GM12878 (cell line): ENCODE measurements around the gene NEGR1. TPM values are rescaled to one million over a fixed set of nuclear protein-coding genes. Genes with fewer than 3 reads are reported as not detected.
A peak's percentile ranks its signal among the peaks of the same experiment; 100 is the strongest.

Source experiments
- ATAC-seq: fragments of 200-7000 bp; cut with Tn5 transposase; 3 replicates; pipeline ENCODE4 v1.9.1; 2020; ENCODE audit warnings: mild to moderate bottlenecking, moderate library complexity
- BruUV-seq: library from RNA; stranded (reverse); fragments of 400-500 nt; replicated peaks from 2 replicates; lab custom pipeline; 2021; lab: Mats Ljungman, UMichigan
- CTCF ChIA-PET: fragments of 300-600 bp; sonication (Branson Sonifier 250); formaldehyde crosslinking; extraction: SDS; loops from one replicate; lab custom pipeline; 2021; ENCODE audit warnings: inconsistent platforms; lab: Yijun Ruan, JAX
- POLR2A ChIA-PET: fragments of 350-600 bp; formaldehyde crosslinking; extraction: SDS; loops from one replicate; lab custom pipeline; 2021; ENCODE audit warnings: inconsistent platforms; lab: Charles Lee
- RAD21 ChIA-PET: fragments of 300-600 bp; sonication (Branson Sonifier 250); formaldehyde crosslinking; loops from one replicate; lab custom pipeline; 2023; ENCODE audit warnings: antibody characterized with exemption; ENCODE audit not compliant: unreplicated experiment; lab: Charles Lee
- SMC1A ChIA-PET: fragments of 300-600 bp; sonication (Branson Sonifier 250); formaldehyde crosslinking; loops from one replicate; lab custom pipeline; 2023; ENCODE audit not compliant: unreplicated experiment, uncharacterized antibody; lab: Charles Lee
- DNase-seq: peaks from one replicate; pipeline ENCODE4 v3.0.0-alpha.2; 2011; ENCODE audit warnings: low read depth, low spot score
- FAIRE-seq: peaks from 3 replicates; lab custom pipeline; 2011; peaks lifted over from hg19 to GRCh38; lab: Jason Lieb, UNC
- H2AFZ ChIP-seq: 2 replicates; pipeline ENCODE4 v1.6.0; 2011; ENCODE audit warnings: low read depth, low read length, control low read depth; ENCODE audit not compliant: control insufficient read depth
- H3K27ac ChIP-seq: 2 replicates; pipeline ENCODE4 v1.5.1; 2011; ENCODE audit warnings: control low read depth; ENCODE audit not compliant: control insufficient read depth, insufficient read depth
- H3K27me3 ChIP-seq, 2 experiments: replicated peaks in 1 of 2; 2 replicates each; pipeline versions ENCODE4 v1.6.0 to v1.6.1; 2011; ENCODE audit warnings: low read length in 1 of 2; ENCODE audit not compliant: control insufficient read depth in 2 of 2, insufficient read depth in 2 of 2
- H3K36me3 ChIP-seq, 2 experiments: 2 replicates each; pipeline ENCODE4 v1.5.1; 2011; ENCODE audit warnings: low read length in 1 of 2; ENCODE audit not compliant: control insufficient read depth in 2 of 2, insufficient read depth in 2 of 2
- H3K4me1 ChIP-seq: 2 replicates; pipeline ENCODE4 v1.6.1; 2011; ENCODE audit warnings: mild to moderate bottlenecking, low read length, moderate library complexity, mixed read lengths; ENCODE audit not compliant: control insufficient read depth, insufficient read depth
- H3K4me2 ChIP-seq: 2 replicates; pipeline ENCODE4 v1.6.0; 2011; ENCODE audit warnings: control low read depth; ENCODE audit not compliant: control insufficient read depth, insufficient read depth
- H3K4me3 ChIP-seq: fragments of 200-600 bp; sonication (generic); 2 replicates; pipeline ENCODE4 v1.5.1; 2016
- H3K79me2 ChIP-seq: 2 replicates; pipeline ENCODE4 v1.6.0; 2011; ENCODE audit warnings: low read length; ENCODE audit not compliant: control insufficient read depth, insufficient read depth
- H3K9ac ChIP-seq: 2 replicates; pipeline ENCODE4 v1.8.0; 2011; ENCODE audit warnings: low read length, control low read depth, mixed read lengths; ENCODE audit not compliant: control insufficient read depth, insufficient read depth
- H3K9me3 ChIP-seq: replicated peaks from 3 replicates; pipeline ENCODE4 v1.5.1; 2011; ENCODE audit warnings: mild to moderate bottlenecking, low read length; ENCODE audit not compliant: control insufficient read depth, insufficient read depth
- H4K20me1 ChIP-seq: 2 replicates; pipeline ENCODE4 v1.6.0; 2011; ENCODE audit not compliant: control insufficient read depth, insufficient read depth
- BACH1 ChIP-seq: fragments of 450-650 bp; IDR thresholded peaks from 2 replicates; pipeline ENCODE4 v1.6.1; 2017; ENCODE audit warnings: mild to moderate bottlenecking, borderline replicate concordance
- DPF2 ChIP-seq: fragments of 450-650 bp; IDR thresholded peaks from 2 replicates; pipeline ENCODE4 v1.6.1; 2017; ENCODE audit warnings: mild to moderate bottlenecking
- NFYB ChIP-seq: IDR thresholded peaks from 2 replicates; pipeline ENCODE4 v1.6.1; 2011; ENCODE audit warnings: low read depth, mild to moderate bottlenecking, low read length, improper control_type of control experiment, moderate library complexity; ENCODE audit not compliant: insufficient read depth
- WRNIP1 ChIP-seq: IDR thresholded peaks from 2 replicates; pipeline ENCODE4 v1.6.1; 2011; ENCODE audit warnings: low read depth, low read length, improper control_type of control experiment, borderline replicate concordance
- WGBS: methylation state at CpG from one replicate; pipeline ENCODE4 v1.1.6; 2016; ENCODE audit warnings: low lambda C conversion rate; ENCODE audit not compliant: insufficient replicate concordance, insufficient coverage; ENCODE audit errors: missing lambda C conversion rate; 5-methylcytosine and 5-hydroxymethylcytosine counted together
- in situ Hi-C: fragments of 300-500 bp; cut with MboI; formaldehyde crosslinking; loops from 9 replicates; pipeline ENCODE4 v1.14.3; 2018; ENCODE audit warnings: mixed read lengths
- intact Hi-C: fragments of 100-400 bp; cut with micrococcal nuclease; formaldehyde crosslinking; loops from one replicate; pipeline ENCODE4 v1.14.2; 2022; ENCODE audit not compliant: unreplicated experiment
- polyA plus RNA-seq, 11 experiments: library from polyadenylated mRNA; depleted of rRNA in 4 of 11; unstranded in 6 of 11; stranded (reverse) in 5 of 11; fragments of >200 nt; fragmentation: Nextera tagmentation in 4 of 11; fragmentation: Illumina TruSeq in 1 of 11; extraction: Ambion mirVana in 4 of 11; extraction: Trizol in 1 of 11; gene quantifications; 1 replicate in 1 of 11; 2 replicates in 10 of 11; pipeline versions ENCODE4 v1.2.1 to v1.2.3, GENCODE V29; 2011 to 2016; ENCODE audit warnings: inconsistent platforms in 2 of 11, missing spikeins in 2 of 11, low read depth in 1 of 11
- total RNA-seq, 4 experiments: library from RNA; depleted of rRNA in 3 of 4; stranded (reverse); fragments of >200 nt in 3 of 4; fragmentation: Illumina TruSeq in 1 of 4; extraction: Trizol in 1 of 4; gene quantifications; 2 replicates each; pipeline versions ENCODE4 v1.2.1 to v1.2.3, GENCODE V29; 2013 to 2021
- TF ChIP-seq, protein P1 (sequence below): IDR thresholded peaks from 2 replicates; pipeline ENCODE4 v1.6.1; 2012; ENCODE audit warnings: low read depth, low read length, improper control_type of control experiment

The NEGR1 gene
- total and polyA plus RNA-seq, 10 of the 15 experiments (the other 5 are each of a cell fraction or from before 2014, with no cell fraction given), result under 0.01 to 0.03 (median 0.01) TPM; not detected in 7

DNA sequence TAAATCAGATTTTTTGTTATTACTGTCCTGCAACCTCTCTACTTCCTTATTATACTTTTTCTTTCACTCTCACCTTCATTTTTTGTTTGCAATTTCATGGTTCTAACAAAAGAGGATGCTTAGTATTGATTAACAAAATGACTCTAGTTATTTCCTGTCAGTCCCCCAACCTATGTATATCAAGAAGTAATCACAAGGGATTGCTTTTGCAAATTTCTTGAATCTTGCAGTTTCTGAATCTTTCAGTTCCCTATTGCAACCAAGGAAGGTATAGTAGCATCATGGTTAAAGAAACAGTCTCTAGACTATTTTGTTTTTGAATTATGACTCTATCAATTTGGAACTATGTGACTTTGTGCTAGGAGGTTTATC lies 446.9 kb downstream of the NEGR1 start (continued):
- TF ChIP-seq, protein P1, sequence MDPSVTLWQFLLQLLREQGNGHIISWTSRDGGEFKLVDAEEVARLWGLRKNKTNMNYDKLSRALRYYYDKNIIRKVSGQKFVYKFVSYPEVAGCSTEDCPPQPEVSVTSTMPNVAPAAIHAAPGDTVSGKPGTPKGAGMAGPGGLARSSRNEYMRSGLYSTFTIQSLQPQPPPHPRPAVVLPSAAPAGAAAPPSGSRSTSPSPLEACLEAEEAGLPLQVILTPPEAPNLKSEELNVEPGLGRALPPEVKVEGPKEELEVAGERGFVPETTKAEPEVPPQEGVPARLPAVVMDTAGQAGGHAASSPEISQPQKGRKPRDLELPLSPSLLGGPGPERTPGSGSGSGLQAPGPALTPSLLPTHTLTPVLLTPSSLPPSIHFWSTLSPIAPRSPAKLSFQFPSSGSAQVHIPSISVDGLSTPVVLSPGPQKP, result no peak
- TF ChIP-seq BACH1 (no peak), DPF2 (no peak)

GRCh38 chr1:71834601-71835441 lies 447.5 kb downstream of the NEGR1 start:
- in situ Hi-C loops (no loop called here), intact Hi-C loops (no loop called here)
- no peaks in the 10 kb centered on the region for H3K36me3 ChIP-seq
- 24% methylated on average over 4 of the region's 4 CpGs for whole genome bisulfite sequencing
- no peaks in the 10 kb centered on the region for H3K27me3 ChIP-seq
- no peak overlapping the region for H2AFZ ChIP-seq
- ChIA-PET POLR2A (interaction anchor here (0.5 kb wide), 1 partner anchor 9 kb away, joined by 3 read pairs; no protein-coding TSS in a partner anchor), RAD21 (no interaction called here), SMC1A (no interaction called here), CTCF (no interaction called here)
- no peaks in the 10 kb centered on the region for H3K9me3 ChIP-seq
- H3K4me1 ChIP-seq, result no peaks in the 10 kb centered on the region
- no peak overlapping the region for H3K27ac ChIP-seq
- H3K4me3 ChIP-seq, result no peak overlapping the region
- H4K20me1 ChIP-seq, result no peaks in the 10 kb centered on the region
- no peak for FAIRE-seq
- peak; percentile 39; the same call in 1 of the 2 replicates for TF ChIP-seq NFYB
- no peak for TF ChIP-seq WRNIP1
- no peak overlapping the region for H3K4me2 ChIP-seq
- no peaks in the 10 kb centered on the region for H3K79me2 ChIP-seq
- BruUV-seq, result no TSS peak
- DNase-seq, result no peak
- ATAC-seq, result no peak
- H3K9ac ChIP-seq, result no peak overlapping the region
